BLaER1 (cell line): ENCODE measurements around the gene CCDC148.
"Not testable (repeated sequence)": the region's sequence is repeated elsewhere in the genome, so short reads cannot be mapped to it uniquely, and the experiment has no call there.

Source experiments
- H3K27ac ChIP-seq: shearing (Covaris generic); formaldehyde crosslinking; 2 replicates; pipeline ENCODE4 v1.8.1; 2022
- H3K27me3 ChIP-seq: shearing (Covaris generic); formaldehyde crosslinking; 2 replicates; pipeline ENCODE4 v1.8.1; 2022
- H3K36me3 ChIP-seq: shearing (Covaris generic); formaldehyde crosslinking; 2 replicates; pipeline ENCODE4 v1.8.1; 2022
- H3K4me1 ChIP-seq: shearing (Covaris generic); formaldehyde crosslinking; 2 replicates; pipeline ENCODE4 v1.8.1; 2022
- H3K4me2 ChIP-seq: shearing (Covaris generic); formaldehyde crosslinking; 2 replicates; pipeline ENCODE4 v1.8.1; 2022
- H3K4me3 ChIP-seq: shearing (Covaris generic); formaldehyde crosslinking; 2 replicates; pipeline ENCODE4 v1.8.1; 2022
- H3K9ac ChIP-seq: shearing (Covaris generic); formaldehyde crosslinking; 2 replicates; pipeline ENCODE4 v1.8.1; 2022
- H3K9me3 ChIP-seq: shearing (Covaris generic); formaldehyde crosslinking; 2 replicates; pipeline ENCODE4 v1.8.1; 2022
- H4K20me1 ChIP-seq: shearing (Covaris generic); formaldehyde crosslinking; 2 replicates; pipeline ENCODE4 v1.8.1; 2022
- Cebpa-rat ChIP-seq: shearing (Covaris generic); IDR thresholded peaks from 2 replicates; pipeline ENCODE4 v1.8.1; 2022

The CCDC148 gene

GRCh38 chr2:158313734-158314133 lies 142.8 kb downstream of the CCDC148 start:
- H3K4me3 ChIP-seq, result no peak overlapping the region
- no peak overlapping the region for H3K27ac ChIP-seq
- no peaks in the 10 kb centered on the region for H3K27me3 ChIP-seq
- H3K4me1 ChIP-seq, result no peaks in the 10 kb centered on the region
- no peak overlapping the region for H3K9ac ChIP-seq
- H3K9me3 ChIP-seq, result peaks cover 14% of the 10 kb centered on the region
- H3K36me3 ChIP-seq, result no peaks in the 10 kb centered on the region
- no peak for TF ChIP-seq Cebpa-rat
- no peak overlapping the region for H3K4me2 ChIP-seq
- no peaks in the 10 kb centered on the region for H4K20me1 ChIP-seq

GRCh38 chr2:158312981-158313380 lies 143.6 kb downstream of the CCDC148 start:
- no peak for TF ChIP-seq Cebpa-rat
- Histone ChIP-seq H3K9me3 (peaks cover 14% of the 10 kb centered on the region), H3K4me2 (no peak overlapping the region), H3K27ac (no peak overlapping the region), H3K36me3 (no peaks in the 10 kb centered on the region), H3K4me1 (no peaks in the 10 kb centered on the region), H3K4me3 (no peak overlapping the region), H3K9ac (no peak overlapping the region), H4K20me1 (no peaks in the 10 kb centered on the region), H3K27me3 (no peaks in the 10 kb centered on the region)

GRCh38 chr2:158310407-158310806 lies 146.1 kb downstream of the CCDC148 start:
- H4K20me1 ChIP-seq, H3K9ac ChIP-seq, H3K27me3 ChIP-seq, H3K27ac ChIP-seq, H3K4me1 ChIP-seq, H3K4me2 ChIP-seq, H3K4me3 ChIP-seq, H3K36me3 ChIP-seq: not testable (repeated sequence)
- peaks cover 14% of the 10 kb centered on the region for H3K9me3 ChIP-seq

- H4K20me1 ChIP-seq, result no peaks in the 10 kb centered on the region
These were observed 151.1 kb downstream of the CCDC148 start for GRCh38 chr2:158305501-158305900.

GRCh38 chr2:158300394-158300793 lies 156.2 kb downstream of the CCDC148 start:
- Histone ChIP-seq H3K27ac (no peak overlapping the region), H4K20me1 (no peaks in the 10 kb centered on the region), H3K4me3 (no peak overlapping the region), H3K9me3 (0 out of 2 replicates have a peak, but pooled peaks cover 3% of the 10 kb centered on the region), H3K4me2 (no peak overlapping the region), H3K9ac (no peak overlapping the region), H3K36me3 (no peaks in the 10 kb centered on the region), H3K27me3 (no peaks in the 10 kb centered on the region), H3K4me1 (no peaks in the 10 kb centered on the region)
- TF ChIP-seq Cebpa-rat, result no peak

More at GRCh38 chr2:158305501-158305900, 151.1 kb downstream of the CCDC148 start:
- Histone ChIP-seq H3K36me3 (no peaks in the 10 kb centered on the region), H3K4me3 (no peak overlapping the region), H3K4me2 (no peak overlapping the region), H3K27me3 (no peaks in the 10 kb centered on the region), H3K4me1 (no peaks in the 10 kb centered on the region), H3K9ac (no peak overlapping the region), H3K9me3 (peaks cover 3% of the 10 kb centered on the region), H3K27ac (no peak overlapping the region)
- no peak for TF ChIP-seq Cebpa-rat

- Histone ChIP-seq H4K20me1 (no peaks in the 10 kb centered on the region), H3K9ac (no peak overlapping the region), H3K27me3 (no peaks in the 10 kb centered on the region), H3K36me3 (no peaks in the 10 kb centered on the region), H3K9me3 (0 out of 2 replicates have a peak, but pooled peaks cover 3% of the 10 kb centered on the region), H3K27ac (no peak overlapping the region), H3K4me2 (no peak overlapping the region), H3K4me3 (no peak overlapping the region), H3K4me1 (no peaks in the 10 kb centered on the region)
- no peak for TF ChIP-seq Cebpa-rat
These were observed 158.9 kb downstream of the CCDC148 start for GRCh38 chr2:158297606-158298005.

GRCh38 chr2:158297120-158297519 lies 159.4 kb downstream of the CCDC148 start:
- no peak for TF ChIP-seq Cebpa-rat
- no peaks in the 10 kb centered on the region for H4K20me1 ChIP-seq
- H3K27ac ChIP-seq, result no peak overlapping the region
- no peaks in the 10 kb centered on the region for H3K27me3 ChIP-seq
- no peak overlapping the region for H3K9ac ChIP-seq
- H3K9me3 ChIP-seq, result 0 out of 2 replicates have a peak, but pooled peaks cover 3% of the 10 kb centered on the region
- H3K4me3 ChIP-seq, result no peak overlapping the region
- H3K4me2 ChIP-seq, result no peak overlapping the region
- no peaks in the 10 kb centered on the region for H3K36me3 ChIP-seq
- no peaks in the 10 kb centered on the region for H3K4me1 ChIP-seq

GRCh38 chr2:158293722-158294121 lies 162.8 kb downstream of the CCDC148 start:
- no peak overlapping the region for H3K9ac ChIP-seq
- no peaks in the 10 kb centered on the region for H3K4me1 ChIP-seq
- H3K4me3 ChIP-seq, result no peak overlapping the region
- TF ChIP-seq Cebpa-rat, result no peak
- no peaks in the 10 kb centered on the region for H3K36me3 ChIP-seq
- H3K27me3 ChIP-seq, result no peaks in the 10 kb centered on the region
- no peaks in the 10 kb centered on the region for H3K9me3 ChIP-seq
- no peak overlapping the region for H3K27ac ChIP-seq
- no peak overlapping the region for H3K4me2 ChIP-seq
- H4K20me1 ChIP-seq, result no peaks in the 10 kb centered on the region

- Histone ChIP-seq H3K9ac (no peak overlapping the region), H3K4me1 (no peaks in the 10 kb centered on the region), H3K27me3 (no peaks in the 10 kb centered on the region), H3K27ac (no peak overlapping the region), H3K9me3 (peaks cover 15% of the 10 kb centered on the region), H3K36me3 (no peaks in the 10 kb centered on the region), H3K4me3 (no peak overlapping the region), H3K4me2 (no peak overlapping the region), H4K20me1 (no peaks in the 10 kb centered on the region)
- no peak for TF ChIP-seq Cebpa-rat
These were observed 164.9 kb downstream of the CCDC148 start for GRCh38 chr2:158291544-158292180.

- H3K27me3 ChIP-seq, result no peaks in the 10 kb centered on the region
These were observed 166.3 kb downstream of the CCDC148 start for GRCh38 chr2:158290225-158290624.

More at GRCh38 chr2:158290225-158290624, 166.3 kb downstream of the CCDC148 start:
- no peaks in the 10 kb centered on the region for H3K4me1 ChIP-seq
- no peak overlapping the region for H3K4me3 ChIP-seq
- no peak for TF ChIP-seq Cebpa-rat
- peaks cover 18% of the 10 kb centered on the region for H3K9me3 ChIP-seq
- no peaks in the 10 kb centered on the region for H3K36me3 ChIP-seq
- H4K20me1 ChIP-seq, result no peaks in the 10 kb centered on the region
- no peak overlapping the region for H3K27ac ChIP-seq
- no peak overlapping the region for H3K4me2 ChIP-seq
- no peak overlapping the region for H3K9ac ChIP-seq
